Activated CD4-positive, alpha-beta memory T cell treated with anti-CD3 and anti-CD28 coated beads for 36 hours (primary cell): ENCODE data around the gene EDIL3. TPM values are rescaled to one million over a fixed set of nuclear protein-coding genes. Genes with fewer than 3 reads are reported as not detected.
"Not testable (repeated sequence)": the region's sequence is repeated elsewhere in the genome, so short reads cannot be mapped to it uniquely, and the experiment has no call there.

Experiments
- CTCF ChIA-PET: fragments of 350-600 bp; sonication (Branson Sonifier 250); formaldehyde crosslinking; loops from one replicate; lab custom pipeline; 2021; ENCODE audit warnings: antibody characterized with exemption, inconsistent platforms; lab: Charles Lee
- POLR2A ChIA-PET: fragments of 350-600 bp; sonication (Branson Sonifier 250); formaldehyde crosslinking; loops from one replicate; lab custom pipeline; 2021; ENCODE audit warnings: antibody characterized with exemption; lab: Charles Lee
- DNase-seq: peaks from one replicate; pipeline ENCODE4 v3.0.0-alpha.2; 2020
- H3K27ac Mint-ChIP-seq: one replicate; pipeline ENCODE4 v1.8.0; 2021; ENCODE audit warnings: mixed read lengths
- H3K27me3 Mint-ChIP-seq: one replicate; pipeline ENCODE4 v1.8.0; 2021; ENCODE audit warnings: mixed read lengths
- H3K36me3 Mint-ChIP-seq: one replicate; pipeline ENCODE4 v1.8.0; 2021; ENCODE audit warnings: mixed read lengths
- H3K4me1 Mint-ChIP-seq: one replicate; pipeline ENCODE4 v1.8.0; 2021; ENCODE audit warnings: low read depth, mixed read lengths
- H3K4me3 Mint-ChIP-seq: one replicate; pipeline ENCODE4 v1.8.0; 2021; ENCODE audit warnings: mild to moderate bottlenecking, mixed read lengths
- H3K9me3 Mint-ChIP-seq: one replicate; pipeline ENCODE4 v1.8.0; 2021; ENCODE audit warnings: mixed read lengths
- intact Hi-C: fragments of 100-400 bp; cut with micrococcal nuclease; formaldehyde crosslinking; loops from one replicate; pipeline ENCODE4 v1.15.1; 2023
- total RNA-seq, 2 experiments: library from RNA; stranded (reverse); gene quantifications; one replicate each; pipeline ENCODE4 v1.2.3, GENCODE V29; 2021

Gene EDIL3
- total RNA-seq, 2 experiments from 2014 or later: not detected

DNA sequence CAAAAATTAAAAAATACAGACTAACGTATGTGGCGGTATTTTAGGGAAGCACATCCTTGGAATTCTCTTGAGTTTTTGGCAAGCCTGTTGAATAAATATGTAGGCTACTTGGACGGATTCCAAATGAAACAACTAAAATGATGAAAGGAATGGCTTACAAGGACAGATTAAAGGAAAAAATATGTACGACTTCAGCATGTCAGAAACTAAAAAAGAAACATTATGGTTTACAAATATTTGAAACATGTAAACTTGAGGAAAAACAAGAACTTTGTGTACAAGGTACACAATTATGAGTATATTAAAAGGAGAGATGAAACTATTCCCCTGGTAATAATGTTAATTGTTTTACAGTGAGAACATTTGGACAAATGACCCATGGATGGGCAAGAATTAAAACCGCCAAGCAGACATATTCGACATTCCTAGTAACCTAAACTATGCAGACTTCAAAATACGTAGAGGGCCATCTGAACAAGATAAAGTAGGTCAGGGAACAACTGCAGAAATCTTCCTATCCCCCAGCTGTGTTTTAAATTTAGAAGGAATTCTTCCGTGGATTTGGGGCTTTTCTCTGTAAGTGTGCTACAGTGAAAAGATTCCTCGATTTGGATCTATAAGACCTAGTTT is 12.5 kb downstream of the EDIL3 start:
- ChIA-PET CTCF (no interaction called here), POLR2A (interaction anchor here (0.6 kb wide), 1 partner anchor 1615 kb away, joined by 3 read pairs; no protein-coding TSS in a partner anchor)
- Mint-ChIP-seq H3K9me3 (no peaks in the 10 kb centered on the region), H3K36me3 (no peaks in the 10 kb centered on the region), H3K27ac (no peak overlapping the region), H3K4me1 (no peaks in the 10 kb centered on the region), H3K27me3 (no peaks in the 10 kb centered on the region), H3K4me3 (no peak overlapping the region)
- no peak for DNase-seq
- intact Hi-C loops: no loop called here

GRCh38 chr5:84370176-84370575 is 14.5 kb downstream of the EDIL3 start:
- Mint-ChIP-seq H3K36me3 (no peaks in the 10 kb centered on the region), H3K27ac (no peak overlapping the region), H3K9me3 (no peaks in the 10 kb centered on the region), H3K4me3 (no peak overlapping the region), H3K4me1 (no peaks in the 10 kb centered on the region), H3K27me3 (no peaks in the 10 kb centered on the region)
- CTCF ChIA-PET: no interaction called here
- intact Hi-C loops: no loop called here
- POLR2A ChIA-PET: no interaction called here
- DNase-seq: no peak

DNA sequence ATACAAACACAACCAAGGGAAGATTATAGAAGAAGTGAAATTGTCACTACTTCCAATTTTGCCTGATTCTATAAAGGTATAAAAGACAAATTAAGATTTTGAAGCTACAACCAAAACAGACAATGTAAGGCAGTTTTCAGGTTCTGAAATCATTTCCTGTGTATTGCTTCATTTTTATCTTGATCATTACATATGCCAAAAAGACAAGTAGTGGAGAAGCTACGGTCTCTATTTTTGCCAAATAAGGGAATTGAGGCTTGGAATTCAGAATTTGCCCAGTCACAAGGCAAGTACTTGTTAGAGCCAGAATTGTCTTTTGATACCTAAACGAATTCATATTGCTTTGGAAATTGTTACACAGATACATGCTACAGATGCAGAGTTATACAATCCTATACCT is 20.6 kb downstream of the EDIL3 start:
- intact Hi-C loops: no loop called here
- no peak overlapping the region for H3K27ac Mint-ChIP-seq
- H3K9me3 Mint-ChIP-seq: no peaks in the 10 kb centered on the region

GRCh38 chr5:84362061-84362720 is 22.5 kb downstream of the EDIL3 start:
- POLR2A ChIA-PET: no interaction called here

More for the DNA sequence above, 20.6 kb downstream of the EDIL3 start:
- CTCF ChIA-PET: no interaction called here
- Mint-ChIP-seq H3K4me1 (no peaks in the 10 kb centered on the region), H3K27me3 (no peaks in the 10 kb centered on the region), H3K4me3 (no peak overlapping the region), H3K36me3 (no peaks in the 10 kb centered on the region)
- POLR2A ChIA-PET: no interaction called here
- no peak for DNase-seq

DNA sequence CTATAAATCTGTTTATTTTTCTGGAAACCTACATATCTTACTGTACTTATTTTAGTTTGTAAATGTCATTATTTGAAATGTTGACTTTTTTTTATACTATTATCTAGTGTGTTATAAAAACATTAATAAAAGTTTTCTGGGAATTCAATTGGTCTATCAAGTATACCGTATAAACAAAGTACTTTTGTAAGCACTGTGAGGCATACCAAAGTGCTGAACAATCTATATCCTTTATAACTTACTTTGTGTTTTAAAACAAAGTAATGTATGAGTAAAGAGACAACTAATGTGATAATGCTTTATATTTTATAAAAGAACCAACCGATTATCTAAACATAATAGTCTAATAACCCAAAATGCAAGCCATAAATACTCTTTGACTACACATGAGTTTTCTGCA is 23.1 kb downstream of the EDIL3 start:
- intact Hi-C loops: no loop called here
- no peaks in the 10 kb centered on the region for H3K9me3 Mint-ChIP-seq
- no peak overlapping the region for H3K4me3 Mint-ChIP-seq
- CTCF ChIA-PET: no interaction called here
- no peaks in the 10 kb centered on the region for H3K4me1 Mint-ChIP-seq
- DNase-seq: no peak
- POLR2A ChIA-PET: no interaction called here
- no peaks in the 10 kb centered on the region for H3K36me3 Mint-ChIP-seq
- H3K27me3 Mint-ChIP-seq: no peaks in the 10 kb centered on the region
- no peak overlapping the region for H3K27ac Mint-ChIP-seq

More at GRCh38 chr5:84362061-84362720, 22.5 kb downstream of the EDIL3 start:
- Mint-ChIP-seq H3K9me3 (no peaks in the 10 kb centered on the region), H3K4me1 (no peaks in the 10 kb centered on the region), H3K36me3 (no peaks in the 10 kb centered on the region), H3K4me3 (no peak overlapping the region), H3K27ac (no peak overlapping the region), H3K27me3 (no peaks in the 10 kb centered on the region)
- no peak for DNase-seq
- CTCF ChIA-PET: no interaction called here
- intact Hi-C loops: no loop called here

GRCh38 chr5:84360056-84360455 is 24.6 kb downstream of the EDIL3 start:
- CTCF ChIA-PET: no interaction called here
- no peak overlapping the region for H3K27ac Mint-ChIP-seq

GRCh38 chr5:84354101-84354500 is 30.6 kb downstream of the EDIL3 start:
- no peaks in the 10 kb centered on the region for H3K36me3 Mint-ChIP-seq
- DNase-seq: no peak
- no peaks in the 10 kb centered on the region for H3K9me3 Mint-ChIP-seq
- H3K27me3 Mint-ChIP-seq: no peaks in the 10 kb centered on the region
- ChIA-PET POLR2A (no interaction called here), CTCF (no interaction called here)
- no peaks in the 10 kb centered on the region for H3K4me1 Mint-ChIP-seq
- intact Hi-C loops: no loop called here
- no peak overlapping the region for H3K27ac Mint-ChIP-seq
- no peak overlapping the region for H3K4me3 Mint-ChIP-seq

More at GRCh38 chr5:84360056-84360455, 24.6 kb downstream of the EDIL3 start:
- H3K36me3 Mint-ChIP-seq: no peaks in the 10 kb centered on the region
- no peak for DNase-seq
- no peaks in the 10 kb centered on the region for H3K9me3 Mint-ChIP-seq
- H3K4me3 Mint-ChIP-seq: no peak overlapping the region
- H3K27me3 Mint-ChIP-seq: no peaks in the 10 kb centered on the region
- POLR2A ChIA-PET: no interaction called here
- intact Hi-C loops: no loop called here
- H3K4me1 Mint-ChIP-seq: no peaks in the 10 kb centered on the region

GRCh38 chr5:84344788-84345187 is 39.9 kb downstream of the EDIL3 start:
- intact Hi-C loops: no loop called here

GRCh38 chr5:84343171-84343570 is 41.5 kb downstream of the EDIL3 start:
- H3K36me3 Mint-ChIP-seq: no peaks in the 10 kb centered on the region
- no peak for DNase-seq
- H3K9me3 Mint-ChIP-seq: no peaks in the 10 kb centered on the region
- no peaks in the 10 kb centered on the region for H3K27me3 Mint-ChIP-seq
- no peaks in the 10 kb centered on the region for H3K4me1 Mint-ChIP-seq
- H3K27ac Mint-ChIP-seq: no peak overlapping the region
- ChIA-PET CTCF (no interaction called here), POLR2A (no interaction called here)
- no peak overlapping the region for H3K4me3 Mint-ChIP-seq
- intact Hi-C loops: no loop called here

More at GRCh38 chr5:84344788-84345187, 39.9 kb downstream of the EDIL3 start:
- ChIA-PET POLR2A (no interaction called here), CTCF (no interaction called here)
- DNase-seq: no peak
- Mint-ChIP-seq H3K4me1 (no peaks in the 10 kb centered on the region), H3K36me3 (no peaks in the 10 kb centered on the region), H3K27me3 (no peaks in the 10 kb centered on the region), H3K9me3 (no peaks in the 10 kb centered on the region), H3K4me3 (no peak overlapping the region), H3K27ac (no peak overlapping the region)

- no peak for DNase-seq
- Mint-ChIP-seq H3K4me3 (no peak overlapping the region), H3K27me3 (no peaks in the 10 kb centered on the region), H3K36me3 (no peaks in the 10 kb centered on the region), H3K9me3 (peaks cover 3% of the 10 kb centered on the region), H3K27ac (no peak overlapping the region), H3K4me1 (no peaks in the 10 kb centered on the region)
- CTCF ChIA-PET: no interaction called here
- intact Hi-C loops: no loop called here
- POLR2A ChIA-PET: no interaction called here
Observed at GRCh38 chr5:84332106-84332505, 52.6 kb downstream of the EDIL3 start.

DNA sequence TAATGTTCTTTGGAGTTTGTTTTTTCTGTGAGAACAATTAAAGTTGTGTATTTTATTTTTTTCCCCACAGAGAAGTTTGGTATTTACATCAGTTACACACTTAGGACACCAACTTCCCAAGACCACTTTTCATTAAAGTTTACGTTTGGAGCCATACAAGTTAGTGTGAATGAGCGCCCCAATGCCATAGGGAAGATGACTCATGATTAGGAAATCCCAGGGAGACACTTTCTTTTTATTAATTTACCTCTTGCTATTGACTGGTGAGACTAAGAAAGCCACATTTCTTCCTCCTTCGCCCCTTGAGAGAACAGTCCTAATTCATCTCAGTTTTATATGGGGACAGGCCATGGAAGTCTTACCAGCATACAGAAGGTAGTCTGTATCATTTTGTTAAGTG is 57.1 kb downstream of the EDIL3 start:
- Mint-ChIP-seq H3K4me3 (no peak overlapping the region), H3K27me3 (no peaks in the 10 kb centered on the region), H3K9me3 (peaks cover 5% of the 10 kb centered on the region), H3K36me3 (no peaks in the 10 kb centered on the region), H3K4me1 (no peaks in the 10 kb centered on the region), H3K27ac (no peak overlapping the region)
- CTCF ChIA-PET: no interaction called here
- no peak for DNase-seq
- intact Hi-C loops: no loop called here
- POLR2A ChIA-PET: no interaction called here

GRCh38 chr5:84322646-84323045 is 62.0 kb downstream of the EDIL3 start:
- Mint-ChIP-seq H3K9me3 (peaks cover 32% of the 10 kb centered on the region), H3K36me3 (peaks cover 2% of the 10 kb centered on the region), H3K27ac (no peak overlapping the region), H3K4me1 (no peaks in the 10 kb centered on the region), H3K27me3 (no peaks in the 10 kb centered on the region), H3K4me3 (no peak overlapping the region)
- ChIA-PET CTCF (no interaction called here), POLR2A (no interaction called here)
- DNase-seq: no peak
- intact Hi-C loops: no loop called here

GRCh38 chr5:84317826-84318225 is 66.9 kb downstream of the EDIL3 start:
- POLR2A ChIA-PET, CTCF ChIA-PET, intact Hi-C loops, H3K4me3 Mint-ChIP-seq, H3K4me1 Mint-ChIP-seq, H3K36me3 Mint-ChIP-seq, DNase-seq, H3K27ac Mint-ChIP-seq, H3K27me3 Mint-ChIP-seq: not testable (repeated sequence)
- H3K9me3 Mint-ChIP-seq: peaks cover 34% of the 10 kb centered on the region
